ENCODE data around the gene DGKI.

The DGKI gene

DNA sequence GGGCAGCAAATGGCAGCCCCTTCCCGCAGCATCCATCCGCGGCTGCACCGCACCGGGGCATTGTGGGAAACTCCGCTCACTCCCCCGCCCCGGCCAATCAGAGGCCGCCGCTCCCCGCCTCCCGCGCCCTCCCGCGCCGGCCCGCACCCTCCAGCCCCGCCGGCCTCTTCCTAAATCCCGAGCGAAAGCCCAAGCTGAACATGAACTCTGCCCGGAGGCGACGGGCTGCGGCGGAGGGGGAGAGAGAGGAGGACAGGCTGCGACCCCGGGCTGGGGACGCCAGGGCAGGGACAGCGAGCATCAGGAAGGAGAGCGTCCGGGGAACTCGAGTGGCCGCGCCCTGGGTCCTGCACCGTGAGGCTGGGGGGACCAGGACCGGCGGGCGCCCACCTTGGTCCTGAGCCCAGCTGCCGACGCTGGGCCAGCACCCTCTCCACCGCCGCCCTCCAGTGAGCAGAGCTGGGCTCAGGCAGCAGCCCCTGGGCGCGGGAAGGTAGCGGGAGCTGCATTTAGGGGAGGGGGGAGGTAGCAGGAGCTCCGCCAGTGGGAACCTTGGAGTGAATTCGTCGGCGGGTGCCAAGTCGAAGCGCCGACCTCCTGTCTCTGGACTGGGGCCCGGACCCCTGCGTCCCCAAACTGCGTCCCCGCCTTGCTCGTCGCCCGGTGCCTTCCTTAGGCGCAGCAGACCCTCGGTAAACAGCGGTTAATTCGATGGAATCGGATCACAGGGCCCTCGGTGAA is at the start of gene DGKI:
DGKI (minus strand) TSS at position 148 of the 741 bp plus-strand sequence.
- DNase-seq: no peak

DNA sequence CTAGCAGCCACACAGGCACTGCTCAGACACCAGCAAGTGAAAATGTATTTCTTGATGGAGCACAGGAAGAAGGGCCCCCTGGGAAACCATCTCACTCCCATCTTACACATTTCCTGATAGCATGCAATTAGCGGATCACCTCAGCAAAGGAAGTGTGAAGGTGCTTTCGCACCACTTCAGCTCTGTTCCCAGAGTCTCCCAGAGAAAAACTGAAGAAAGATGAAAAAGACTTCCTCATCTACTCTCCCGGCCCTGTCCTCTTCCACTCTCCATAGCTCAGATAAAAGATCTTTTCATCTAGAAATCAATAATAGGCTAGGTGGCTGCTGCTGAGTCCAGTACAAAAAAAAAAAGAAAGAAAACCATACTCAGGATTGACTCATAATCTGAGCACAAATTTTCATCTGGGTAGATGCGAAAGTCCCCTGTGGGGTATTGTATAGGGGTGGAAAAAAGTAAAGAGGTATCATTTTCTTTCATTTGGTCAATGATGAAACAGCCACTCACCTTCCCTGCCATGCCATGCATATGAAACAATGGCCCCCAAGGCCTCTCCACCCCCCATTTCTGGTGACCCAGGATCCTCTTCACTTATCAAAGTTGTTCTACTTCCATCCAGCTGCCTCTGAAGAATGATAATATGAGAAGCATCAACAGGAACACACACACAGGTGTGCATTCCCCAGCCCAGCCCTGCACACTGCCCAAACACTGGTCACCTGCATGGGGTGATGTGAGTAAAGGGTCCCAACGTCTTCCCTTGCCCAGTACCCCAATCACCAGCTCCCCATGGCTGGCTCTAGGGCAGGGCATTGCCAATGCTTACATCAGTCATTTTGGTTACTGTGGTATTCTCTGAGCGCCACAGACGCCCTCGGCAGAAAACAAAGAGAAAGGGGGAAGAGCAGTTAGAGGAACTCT is 48.8 kb upstream of the DGKI start:
- DNase-seq: no peak

DNA sequence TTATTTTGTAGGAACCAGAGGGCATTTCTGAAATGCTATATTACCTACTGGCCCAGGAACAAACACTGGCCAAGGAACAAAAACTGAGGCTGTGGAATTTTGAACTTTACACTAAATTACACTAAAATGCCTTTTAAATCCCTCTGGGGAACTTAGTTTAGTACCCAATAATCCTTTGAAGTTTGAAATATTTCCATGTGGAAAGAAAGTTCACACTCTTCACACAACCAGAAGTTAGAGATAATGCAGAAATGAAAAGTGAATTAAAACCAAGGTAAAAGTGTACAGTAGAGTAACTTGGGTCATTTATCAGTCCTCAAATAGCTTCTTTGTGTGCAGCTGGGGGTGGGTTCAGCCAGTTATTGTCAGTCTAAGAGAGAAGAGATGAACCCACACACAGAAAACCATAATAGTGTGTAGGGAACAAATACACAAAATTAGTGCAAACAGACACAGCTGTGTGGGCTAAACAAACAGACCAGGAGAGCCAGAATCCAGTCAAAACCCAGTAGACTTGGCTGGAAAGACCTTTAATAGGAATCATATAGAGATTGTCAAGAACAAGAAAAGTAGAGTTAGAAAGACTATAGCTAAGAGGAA is 46.5 kb upstream of the DGKI start:
- DNase-seq: no peak

DNA sequence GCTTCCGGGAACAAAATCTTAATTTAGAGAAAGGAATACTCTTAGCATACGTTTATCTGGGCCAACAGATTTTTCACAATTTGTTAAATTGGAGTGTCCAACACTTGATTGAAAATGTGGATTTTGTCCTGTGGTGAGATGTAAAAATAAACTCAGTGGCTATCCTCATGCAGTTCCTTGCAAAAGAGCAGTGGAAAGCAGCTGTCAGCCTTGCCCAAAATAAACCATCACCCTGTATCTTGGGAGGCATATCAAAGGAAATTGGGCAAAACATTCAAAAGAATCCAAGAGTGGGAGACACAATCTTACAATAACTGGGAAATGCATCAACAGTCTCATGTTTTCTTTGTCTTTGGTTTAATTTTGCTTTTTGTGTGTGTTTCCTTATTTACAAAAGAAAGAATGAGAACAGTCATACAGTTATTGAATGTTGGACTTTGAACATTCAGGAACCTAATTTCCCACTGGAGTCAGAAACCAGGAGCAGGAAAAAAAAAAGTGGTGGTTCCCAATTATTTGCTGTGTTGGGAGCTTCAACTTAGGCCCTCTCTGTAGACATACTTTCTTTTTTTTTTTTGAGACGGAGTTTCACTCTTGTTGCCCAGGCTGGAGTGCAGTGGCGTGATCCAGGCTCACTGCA is 44.4 kb upstream of the DGKI start:
- no peak for DNase-seq

DNA sequence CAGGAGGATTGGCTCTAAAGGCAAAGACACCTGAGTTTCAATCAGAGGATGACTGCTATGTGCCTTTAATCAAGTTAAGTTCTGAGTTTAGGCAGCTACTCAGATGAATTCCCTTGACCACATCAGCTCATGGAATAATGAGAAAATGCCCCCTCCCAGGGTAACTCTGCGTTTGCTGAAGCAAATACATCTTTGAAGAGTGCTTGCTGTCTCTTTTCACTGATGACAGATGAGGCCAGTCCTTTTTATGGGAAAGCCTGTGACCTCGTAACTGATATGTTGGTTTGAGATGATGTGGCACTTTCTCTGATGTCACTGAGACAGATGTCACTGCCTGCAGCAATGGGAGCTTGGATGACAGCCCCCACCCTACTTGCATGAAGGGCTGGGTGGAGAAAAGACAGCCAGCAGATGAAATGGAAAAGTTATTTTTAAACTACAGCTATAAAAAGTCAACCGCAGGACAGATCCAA is 43.7 kb upstream of the DGKI start:
- no peak for DNase-seq

DNA sequence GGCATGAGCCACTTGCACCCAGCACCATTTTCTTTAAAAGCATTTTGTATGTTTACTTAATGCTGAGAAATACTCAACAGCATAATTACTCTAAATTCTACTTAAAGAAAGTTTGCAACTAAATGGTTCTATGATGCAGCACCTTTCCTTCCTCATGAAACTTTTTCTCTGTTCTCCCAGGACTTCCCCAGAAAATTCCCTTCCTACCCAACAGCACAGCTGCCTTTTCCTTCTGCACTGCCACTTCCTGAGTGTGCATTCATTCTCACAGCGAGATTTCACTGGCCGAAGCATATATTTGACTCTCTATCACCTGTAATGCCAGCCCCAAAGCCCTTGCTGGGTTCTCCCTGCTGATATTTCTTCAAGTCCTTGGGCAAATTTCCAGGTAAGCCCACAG is 41.5 kb upstream of the DGKI start:
- DNase-seq: no peak

DNA sequence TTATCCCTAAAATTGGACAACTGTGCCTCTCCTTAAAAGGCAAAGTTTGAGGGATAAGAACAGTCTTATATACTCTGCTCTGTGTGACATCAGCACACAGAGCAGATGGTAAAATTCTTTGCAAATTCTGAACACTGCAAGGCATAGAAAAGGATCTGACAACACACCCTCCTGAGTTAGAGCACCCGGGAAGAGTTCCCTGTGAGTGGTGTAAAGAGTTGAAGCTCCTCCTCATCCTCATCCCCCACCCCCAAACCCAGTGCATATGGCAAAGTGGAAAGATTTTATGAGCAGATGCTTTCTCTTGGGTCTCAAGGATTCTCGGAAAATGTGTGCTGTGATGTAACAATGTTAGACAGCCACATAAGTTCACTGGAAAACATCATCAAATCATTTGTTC is 40.0 kb upstream of the DGKI start:
- no peak for DNase-seq

DNA sequence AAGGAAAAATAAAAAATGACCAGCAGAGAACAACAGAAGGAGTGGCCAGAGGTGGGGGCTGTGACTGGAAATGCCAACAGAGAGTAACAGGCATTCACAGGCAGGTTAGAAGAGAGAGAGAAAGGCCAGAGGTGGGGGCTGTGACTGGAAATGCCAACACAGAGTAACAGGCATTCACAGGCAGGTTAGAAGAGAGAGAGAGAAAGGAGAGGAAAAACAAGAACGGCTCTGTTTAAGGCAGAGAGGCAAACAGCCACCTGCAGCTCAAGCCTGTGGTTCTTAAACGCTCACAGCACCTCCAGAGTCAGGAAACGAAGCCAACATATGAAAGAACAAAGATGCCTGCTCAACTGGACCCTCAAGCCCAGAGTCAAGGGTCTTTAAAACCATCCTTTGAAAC is 39.5 kb upstream of the DGKI start:
- no peak for DNase-seq

DNA sequence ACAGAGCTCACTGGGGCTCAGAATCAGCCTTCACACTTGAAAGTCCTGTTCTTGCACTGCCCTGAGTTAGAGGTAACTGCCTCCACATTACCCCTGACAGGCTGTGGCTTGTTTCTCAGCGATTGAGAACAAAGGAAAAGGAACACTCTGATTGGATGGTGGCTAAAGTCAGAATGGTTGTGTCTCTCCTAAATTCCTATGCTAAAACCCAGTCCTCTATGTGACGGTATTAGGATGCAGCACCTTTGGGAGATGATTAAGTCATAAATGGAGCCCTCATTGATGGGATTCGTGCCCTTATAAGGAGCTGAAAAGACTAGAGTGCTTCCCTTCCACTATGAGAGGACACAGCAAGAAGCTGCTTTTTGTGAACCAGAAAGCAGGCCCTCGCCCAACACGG is 38.9 kb upstream of the DGKI start:
- DNase-seq: no peak

DNA sequence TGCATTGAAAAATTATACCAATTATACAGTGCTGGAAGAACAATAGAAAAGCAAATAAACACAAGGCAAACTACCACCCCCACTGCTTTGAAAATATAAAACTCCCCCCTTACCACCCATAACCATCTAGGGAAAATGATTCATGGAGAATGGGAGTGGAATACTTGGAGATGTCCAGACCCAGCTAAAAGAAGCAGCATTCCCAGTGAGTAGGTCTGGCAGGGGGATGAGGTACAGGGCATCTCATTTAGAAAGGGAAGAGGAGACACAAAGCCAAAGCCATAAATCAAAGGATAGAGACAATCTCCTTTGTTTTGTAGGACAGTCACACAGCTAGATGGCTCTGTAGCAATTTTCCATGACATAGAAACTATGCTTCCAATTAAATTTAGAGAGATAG is 36.0 kb upstream of the DGKI start:
- no peak for DNase-seq

DNA sequence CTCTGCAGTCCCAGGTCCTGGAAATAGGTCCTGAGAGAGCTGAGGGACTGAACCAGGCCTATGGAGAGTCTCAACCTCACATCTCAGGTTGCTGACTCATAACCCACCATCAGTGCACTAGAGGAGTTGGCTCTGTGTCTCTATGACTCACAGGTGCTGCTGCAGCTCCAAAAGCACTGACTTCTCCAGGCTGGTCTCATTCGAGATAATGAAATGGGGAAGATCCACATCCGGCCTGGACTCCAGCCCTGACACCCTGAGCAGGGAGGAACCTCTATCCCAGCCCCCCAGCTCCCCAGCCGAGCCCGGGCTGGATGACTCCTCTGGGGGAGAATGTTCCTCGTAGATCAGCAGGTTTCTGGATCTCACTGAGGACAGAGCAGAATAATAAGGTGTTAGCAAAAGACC is 35.5 kb upstream of the DGKI start:
- DNase-seq: no peak

DNA sequence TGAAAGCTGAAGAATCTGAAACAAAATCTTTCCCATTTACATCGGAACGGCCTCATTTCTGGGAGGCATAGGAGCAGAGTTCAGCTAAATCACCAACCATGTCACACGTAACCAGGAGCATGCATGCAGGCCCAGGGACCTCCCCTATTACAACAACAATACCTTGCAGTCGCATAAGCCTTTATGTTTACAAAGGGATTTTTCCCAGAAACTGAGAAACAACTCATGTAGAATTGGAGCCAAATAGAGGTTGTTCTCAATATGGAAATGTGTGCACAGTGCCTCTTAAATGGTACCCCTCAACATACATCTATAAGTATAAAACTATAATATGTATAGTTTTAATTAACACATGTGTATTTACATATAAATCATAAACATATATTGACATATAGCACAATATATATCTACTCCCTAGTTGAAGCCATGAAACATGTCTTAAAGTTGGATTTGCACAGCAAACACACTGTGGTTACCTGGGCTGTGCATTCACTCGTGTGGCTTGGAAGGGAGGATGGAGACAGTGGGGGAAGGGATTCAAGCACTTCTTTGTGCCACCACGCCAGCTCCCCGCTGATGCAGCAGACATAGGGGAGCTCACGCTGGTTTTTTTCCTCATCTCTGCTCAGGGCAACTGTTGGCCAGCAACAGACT is 35.0 kb upstream of the DGKI start:
- DNase-seq: no peak

DNA sequence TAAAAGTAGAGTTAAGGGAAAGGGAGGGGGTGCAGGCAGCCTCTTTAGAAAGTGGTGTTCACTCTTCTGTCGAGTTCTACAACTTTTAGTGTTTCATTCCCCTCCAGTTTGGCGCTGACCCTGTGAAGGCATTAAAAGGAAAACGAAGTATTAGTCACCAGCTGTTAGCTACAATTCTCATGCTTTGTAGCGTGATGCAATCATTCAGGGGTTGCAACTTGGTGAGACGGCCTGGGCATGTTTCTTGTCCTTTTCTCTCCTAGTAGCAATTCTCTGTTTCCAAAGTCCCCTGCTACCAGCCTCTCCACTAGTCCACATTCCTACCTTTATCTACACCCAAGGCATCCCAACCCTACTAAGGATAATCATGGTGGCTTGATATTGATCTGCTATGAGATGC is 33.7 kb upstream of the DGKI start:
- DNase-seq: no peak

DNA sequence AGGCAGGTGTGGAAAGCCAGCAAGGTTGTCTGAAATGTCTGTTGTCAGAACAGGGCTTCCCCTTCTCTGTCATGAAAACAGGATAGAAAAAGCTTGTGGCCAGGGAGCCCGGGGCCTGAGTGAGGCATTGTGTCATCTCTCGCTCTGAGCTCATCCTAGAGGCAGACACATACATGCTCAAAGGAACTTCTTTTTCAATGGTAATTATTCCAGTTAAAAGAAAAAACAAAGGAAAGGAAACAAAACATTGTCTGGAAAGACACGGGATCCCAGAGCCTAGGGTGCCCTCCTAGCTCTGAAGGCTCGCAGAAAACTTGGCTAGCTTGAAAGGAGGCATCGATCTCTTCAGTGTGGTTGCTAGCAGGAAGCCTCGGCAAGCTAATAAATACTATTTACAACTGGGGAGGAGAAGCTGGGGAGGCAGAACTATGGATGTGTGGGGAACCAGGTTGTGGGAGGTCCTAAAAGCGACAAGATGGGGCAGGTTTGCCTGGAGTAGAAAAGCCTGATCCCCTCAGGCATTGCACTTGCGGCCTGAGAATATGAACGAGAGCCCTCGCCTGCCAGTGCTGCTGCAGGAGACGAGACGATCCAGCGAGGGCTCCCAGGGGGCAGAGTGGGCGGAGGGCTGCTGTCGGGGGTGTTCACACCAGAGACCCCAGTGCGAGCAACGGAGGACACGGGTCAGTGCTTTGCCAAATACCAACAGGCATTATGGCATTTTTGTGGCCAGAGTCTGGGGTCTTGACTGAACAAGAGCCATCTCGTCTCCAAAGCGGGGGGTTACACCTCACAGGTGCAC is 32.8 kb upstream of the DGKI start:
- no peak for DNase-seq

DNA sequence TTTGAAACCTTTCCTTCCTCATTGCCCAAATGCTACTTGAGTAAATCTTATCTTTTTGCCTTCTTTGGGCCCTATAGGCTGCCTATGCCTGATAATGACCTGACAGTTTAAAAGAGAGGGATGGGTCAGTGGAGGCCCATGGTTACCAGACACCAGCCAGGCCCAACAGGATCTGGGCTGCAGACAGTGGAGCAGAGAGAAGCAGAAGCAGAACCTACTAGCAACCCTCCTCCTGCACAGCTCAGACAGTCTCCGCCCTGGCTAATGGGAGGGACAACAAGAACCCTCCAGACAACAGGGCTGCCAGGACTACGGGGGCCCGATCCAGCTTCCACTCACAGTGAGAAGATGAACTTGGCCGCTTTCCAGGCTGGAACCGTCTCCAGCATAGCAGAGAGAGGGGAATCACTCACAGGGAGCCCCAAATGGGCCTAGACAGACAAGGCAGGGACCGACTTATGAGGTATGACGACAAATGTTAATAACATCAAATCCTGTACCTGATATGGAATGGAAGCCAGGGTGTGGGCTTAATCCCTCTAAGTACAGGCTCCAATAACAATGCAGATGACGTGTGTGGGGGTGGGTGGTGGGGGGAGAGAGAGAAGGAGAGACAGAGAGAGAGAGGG is 31.7 kb upstream of the DGKI start:
- no peak for DNase-seq

DNA sequence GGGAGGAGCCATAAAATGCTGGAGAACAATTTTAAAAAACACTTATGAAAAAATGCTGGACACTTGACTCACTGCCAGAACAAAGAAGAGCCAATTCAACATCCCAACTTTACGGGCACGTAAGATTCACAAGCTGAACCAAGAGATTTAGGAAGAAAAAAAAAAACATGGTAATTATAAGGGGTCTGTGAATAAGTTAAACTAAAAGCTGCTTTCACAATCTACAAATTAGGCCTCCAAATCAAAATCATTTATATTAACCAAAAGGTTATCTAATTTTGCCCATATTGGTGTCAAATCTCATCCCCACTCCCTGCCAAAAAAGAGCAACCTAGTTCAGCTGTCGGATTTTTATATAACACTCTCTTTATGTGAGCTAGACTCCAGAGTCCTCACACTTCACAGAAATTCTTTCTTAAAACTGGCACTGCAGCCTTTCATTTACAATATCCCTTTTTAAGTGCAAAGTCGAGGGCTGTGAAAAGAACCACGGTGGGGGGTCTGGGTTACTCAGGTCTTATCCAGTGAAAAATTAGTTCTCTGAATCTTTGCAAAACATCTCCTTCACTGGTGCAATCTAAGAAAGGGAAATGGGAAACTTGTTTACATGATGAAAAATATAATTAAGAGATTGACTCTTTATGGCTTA is 30.4 kb upstream of the DGKI start:
- DNase-seq: no peak

DNA sequence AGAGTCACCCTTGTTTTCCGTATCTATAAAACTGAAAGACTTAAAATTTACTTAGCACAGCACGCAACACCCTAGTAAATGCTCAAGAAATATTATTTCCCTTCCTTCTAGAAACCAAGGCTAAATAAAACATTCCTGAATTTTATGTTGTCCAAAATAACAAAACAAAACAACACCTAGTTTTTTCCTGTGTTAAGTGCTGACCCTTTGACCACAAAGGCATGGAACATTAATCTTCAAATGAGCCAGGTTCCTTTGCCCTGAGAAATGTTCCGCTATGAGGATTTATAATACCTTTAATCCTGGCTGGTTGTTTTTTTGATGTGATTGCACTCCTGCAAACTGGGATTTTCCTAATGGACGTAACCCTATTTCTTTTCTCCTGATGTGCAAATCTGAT is 29.0 kb upstream of the DGKI start:
- no peak for DNase-seq

DNA sequence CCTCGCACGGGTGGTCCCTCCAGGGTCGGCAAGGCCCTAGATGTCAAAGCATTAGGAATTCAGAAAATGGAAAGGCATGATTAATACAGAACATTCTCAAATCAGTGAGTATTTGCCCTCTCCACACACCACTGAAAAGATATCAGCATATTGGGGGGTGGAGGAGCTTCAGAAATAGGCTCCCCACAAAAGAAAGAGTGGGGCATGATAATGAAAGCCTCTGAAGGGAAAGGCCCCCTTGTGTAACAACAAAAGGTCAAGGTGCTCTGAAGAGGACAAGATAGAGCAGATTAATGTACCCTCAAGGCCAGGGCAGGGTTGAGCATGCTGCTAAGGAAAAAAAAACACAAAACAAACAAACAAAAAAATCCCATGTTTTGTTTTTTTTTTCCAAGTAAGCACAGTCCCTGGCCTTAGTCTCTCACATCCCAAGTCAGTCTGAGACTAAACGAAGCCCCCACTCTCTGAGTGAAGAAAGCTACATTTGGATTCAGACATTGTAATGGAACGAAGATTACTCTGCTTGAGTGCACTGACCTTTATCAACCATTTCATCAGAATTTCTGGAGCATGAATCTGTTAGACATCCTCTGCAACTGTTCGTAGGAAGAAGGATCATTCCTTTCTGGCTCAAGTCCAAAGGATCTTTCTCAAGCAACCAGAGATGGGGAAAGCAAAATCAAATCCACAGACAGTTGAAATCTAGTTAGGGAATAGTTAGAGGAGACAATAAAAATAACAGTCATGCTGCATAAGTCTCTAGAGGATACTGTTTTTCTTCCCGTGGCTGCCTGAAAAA is 27.4 kb upstream of the DGKI start:
- DNase-seq: no peak

DNA sequence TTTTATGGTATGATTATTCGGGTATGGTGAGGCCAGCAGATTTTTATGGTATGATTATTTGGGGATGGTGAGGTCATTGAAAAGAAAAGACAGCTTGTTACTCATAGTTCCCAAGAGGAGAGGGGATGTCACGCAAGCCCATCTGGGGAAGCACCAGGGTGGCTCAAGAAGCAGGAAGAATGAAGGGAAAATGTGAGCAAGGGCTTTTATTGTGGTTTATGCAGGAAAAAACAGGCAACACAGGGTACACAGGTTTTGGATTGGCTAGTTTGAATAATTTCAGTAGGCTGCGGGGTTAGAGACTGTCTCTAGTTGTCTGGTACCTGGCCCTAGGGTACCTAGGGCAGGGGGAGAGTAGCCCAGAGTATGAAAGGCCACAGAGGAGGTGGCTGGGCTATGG is 26.8 kb upstream of the DGKI start:
- DNase-seq: no peak

Measured in NCI-H187 treated with DMSO at 0.1 percent for 48 hours (cell line).